ENCODE measurements around the gene C20orf202.
A peak's percentile ranks its signal among the peaks of the same experiment; 100 is the strongest.

Gene C20orf202

DNA sequence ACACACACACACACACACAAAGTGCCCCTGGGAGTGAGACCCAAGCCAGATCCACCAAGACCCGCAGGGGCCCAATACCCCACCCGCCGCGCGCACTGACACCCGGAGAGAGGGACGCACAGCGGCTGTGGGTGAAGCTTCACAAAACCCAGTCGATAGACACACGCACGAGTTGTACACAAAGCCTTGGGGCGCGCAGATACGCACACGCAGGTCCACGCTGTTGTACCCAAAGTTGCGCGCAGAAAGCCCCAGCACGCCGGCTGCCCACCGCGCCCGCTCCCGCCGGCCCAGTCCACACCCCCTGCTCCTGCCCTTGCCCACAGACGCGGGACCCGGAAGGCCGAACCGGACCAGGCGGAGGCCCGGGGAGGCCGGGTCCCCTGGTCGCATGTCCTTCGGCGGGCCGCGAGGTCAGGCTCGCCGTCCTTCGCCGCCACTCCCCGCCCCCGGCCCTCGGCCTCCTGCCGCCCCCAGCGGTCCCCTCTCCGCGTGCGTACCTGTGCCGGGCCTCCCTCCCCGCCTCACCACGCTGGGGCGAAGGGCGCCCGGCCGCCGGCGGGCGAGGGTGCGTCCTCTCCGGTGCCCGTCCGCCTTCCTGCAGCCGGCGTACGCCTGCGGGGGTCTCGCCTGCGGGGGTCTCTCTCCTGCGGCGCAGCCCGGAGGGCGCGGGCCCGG lies 18.5 kb upstream of the C20orf202 start, which contains the start of gene TMEM74B:
TMEM74B (minus strand) TSS at position 344 of the 678 bp plus-strand sequence. CDS start 1,180 bp downstream, outside the sequence.
- no peak for DNase-seq

- no peak for DNase-seq
These were observed 17.9 kb upstream of the C20orf202 start for GRCh38 chr20:1185316-1185741.

DNA sequence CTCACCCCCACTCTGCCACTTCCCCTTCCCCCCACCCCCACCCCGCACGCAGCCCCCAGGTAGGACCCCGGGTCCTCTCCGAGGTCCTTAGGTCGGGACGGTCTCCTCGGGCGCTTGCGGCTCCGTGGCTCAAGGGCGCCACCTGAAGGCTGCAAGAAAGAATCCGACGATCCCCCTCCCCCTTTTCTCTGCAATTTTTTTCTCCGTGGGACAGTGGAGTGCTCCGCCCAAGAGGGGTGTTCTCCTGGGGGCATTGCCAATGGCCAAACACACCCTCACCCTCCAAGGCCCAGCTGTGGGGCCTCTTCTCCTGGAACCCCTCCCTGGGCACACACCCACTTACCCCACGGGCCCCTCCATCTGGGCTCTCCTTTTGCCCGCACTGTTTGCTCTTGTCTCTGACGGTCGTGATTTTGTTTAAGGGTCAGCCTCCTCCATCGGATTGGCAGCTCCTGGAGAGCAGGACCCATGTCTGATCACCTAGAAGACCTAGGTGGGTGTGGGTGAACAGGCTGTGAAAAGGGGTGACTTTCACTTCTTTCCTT lies 17.4 kb upstream of the C20orf202 start:
- DNase-seq = peak; percentile 40 to 62

DNA sequence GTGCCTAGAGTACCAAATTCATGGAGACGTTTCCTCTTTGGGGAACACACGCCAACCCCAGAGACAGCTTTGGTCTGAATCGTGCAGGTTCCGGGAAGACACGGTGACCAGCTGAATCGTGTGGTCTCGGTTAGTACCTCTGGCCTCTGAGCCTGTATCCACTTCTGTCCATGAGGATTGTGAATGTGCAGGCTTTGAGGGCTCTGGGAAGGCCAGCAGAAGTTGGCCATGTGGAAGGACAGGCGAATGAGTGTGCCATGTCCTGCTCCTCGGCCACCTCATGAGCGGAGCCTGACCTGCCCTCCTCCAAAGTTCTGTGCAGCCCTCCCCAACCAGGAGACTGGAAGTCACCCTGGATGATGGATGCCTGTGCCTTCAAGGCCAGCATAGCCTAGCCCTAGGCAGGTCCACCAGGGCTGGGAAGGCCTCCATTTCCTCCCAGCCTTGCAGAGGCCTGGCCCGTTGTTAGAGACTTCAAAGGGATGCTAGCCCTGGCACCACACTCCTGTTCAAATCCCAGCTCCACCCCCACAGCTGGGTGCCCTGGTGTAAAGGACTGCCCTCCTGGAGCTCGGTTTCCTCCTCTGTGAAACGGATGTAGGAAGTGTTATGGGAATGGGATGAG lies 16.8 kb upstream of the C20orf202 start:
- DNase-seq = no peak

DNA sequence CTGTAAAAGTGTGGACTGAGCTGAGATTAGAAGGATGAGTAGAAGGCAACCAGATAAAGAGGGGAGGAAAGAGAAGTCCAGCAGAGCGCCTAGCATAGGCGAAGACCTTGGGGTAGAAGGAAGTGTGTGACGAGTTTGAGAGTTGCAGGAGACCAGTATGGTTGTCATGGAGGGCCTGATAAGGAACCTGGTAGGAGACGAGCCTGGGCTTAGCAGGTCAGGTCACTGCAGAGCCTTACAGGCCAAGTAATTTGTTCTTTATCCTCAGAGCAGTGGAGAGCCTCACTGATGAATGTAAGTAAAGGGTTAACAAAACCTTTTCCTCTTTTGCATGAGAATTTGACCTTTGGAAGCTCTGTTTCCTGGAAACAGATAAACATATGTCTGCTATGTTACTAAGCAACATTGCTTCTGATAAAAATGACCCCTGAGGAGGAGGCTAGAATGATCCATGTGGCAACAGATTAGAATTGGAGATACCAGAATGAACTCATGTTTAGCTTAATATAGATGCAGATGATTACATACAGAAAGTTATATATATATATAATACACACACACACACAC lies 15.6 kb upstream of the C20orf202 start:
- DNase-seq = no peak

DNA sequence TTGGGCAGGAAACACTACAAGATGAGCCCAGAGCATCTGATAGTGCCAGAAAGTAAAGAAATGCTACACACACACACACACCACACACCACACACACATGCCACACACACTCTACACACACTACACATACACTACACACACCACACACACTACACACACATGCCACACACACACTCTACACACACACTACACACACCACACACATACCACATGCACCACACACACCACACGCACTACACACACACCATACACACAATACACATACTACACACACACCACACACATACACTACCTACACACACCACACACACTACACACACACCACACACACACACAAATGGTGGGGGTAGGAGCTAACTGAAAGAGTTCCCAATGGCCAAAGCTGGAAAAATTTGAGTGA lies 14.9 kb upstream of the C20orf202 start:
- no peak for DNase-seq

DNA sequence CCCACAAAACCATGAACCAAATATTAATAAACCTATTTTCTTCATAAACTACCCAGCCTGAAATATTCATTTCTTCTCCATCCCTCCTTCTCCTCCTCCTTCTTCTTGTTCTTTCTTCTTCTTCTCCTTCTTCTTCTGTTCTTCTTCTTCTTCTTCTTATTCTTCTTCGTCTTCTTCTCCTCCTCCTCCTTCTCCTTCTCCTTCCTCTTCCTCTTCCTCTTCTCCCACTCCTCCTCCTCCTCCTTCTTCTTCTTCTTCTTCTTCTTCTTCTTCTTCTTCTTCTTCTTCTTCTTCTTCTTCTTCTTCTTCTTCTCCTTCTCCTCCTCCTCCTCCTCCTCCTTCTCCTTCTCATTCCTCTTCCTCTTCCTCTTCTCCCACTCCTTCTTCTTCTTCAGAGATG lies 13.4 kb upstream of the C20orf202 start:
- no peak for DNase-seq

GRCh38 chr20:1190847-1191246 lies 12.4 kb upstream of the C20orf202 start:
- no peak for DNase-seq

DNA sequence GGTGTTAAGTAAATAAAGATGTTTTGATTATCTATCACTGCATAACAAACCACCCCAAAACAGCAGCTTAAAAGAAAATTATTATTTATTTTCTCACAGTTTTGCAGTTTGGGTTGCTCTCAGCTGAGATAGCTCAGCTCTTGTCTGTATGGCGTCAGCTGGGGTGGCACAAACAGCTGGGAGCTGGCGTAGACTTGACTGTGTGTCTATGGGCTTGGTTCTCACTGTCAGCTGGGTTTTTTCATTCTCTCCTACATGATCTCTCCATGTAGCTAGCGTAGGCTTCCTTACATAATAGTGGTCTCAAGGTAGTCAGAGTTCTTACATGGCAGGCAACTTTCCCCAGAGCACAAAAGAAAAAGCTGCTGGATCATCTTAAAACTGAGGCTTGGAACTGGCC lies 12.0 kb upstream of the C20orf202 start:
- DNase-seq = no peak

GRCh38 chr20:1195226-1195625 lies 8.0 kb upstream of the C20orf202 start:
- no peak for DNase-seq

- DNase-seq = no peak
These were observed 6.6 kb upstream of the C20orf202 start for GRCh38 chr20:1196634-1197033.

- DNase-seq = no peak
These were observed 5.5 kb upstream of the C20orf202 start for GRCh38 chr20:1197801-1198200.

GRCh38 chr20:1198751-1199150 lies 4.5 kb upstream of the C20orf202 start:
- no peak for DNase-seq

GRCh38 chr20:1199212-1199873 lies 3.9 kb upstream of the C20orf202 start:
- DNase-seq = no peak

- no peak for DNase-seq
These were observed 3.3 kb upstream of the C20orf202 start for GRCh38 chr20:1199964-1200363.

GRCh38 chr20:1203630-1204029 lies 376 bp downstream of the C20orf202 start:
- DNase-seq = no peak

DNA sequence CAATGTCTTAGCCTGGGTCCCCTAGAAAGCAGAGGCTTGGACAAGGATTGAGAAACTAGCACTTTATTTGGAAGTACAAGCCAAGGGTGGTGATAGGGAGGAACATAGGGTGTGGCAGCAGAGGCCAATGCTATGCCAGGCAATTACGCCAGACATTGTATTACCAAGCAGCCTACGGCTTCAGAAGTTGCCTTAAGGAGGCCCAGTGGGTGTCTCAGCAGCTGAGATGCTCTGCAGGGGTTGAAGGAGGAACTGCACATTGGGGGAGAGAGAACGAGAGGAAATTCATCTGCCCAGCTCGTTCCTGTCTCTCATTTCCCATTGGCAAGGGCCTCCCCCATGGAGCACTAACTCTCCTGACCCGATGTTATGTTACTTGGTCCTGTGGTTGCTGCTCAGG lies 859 bp downstream of the C20orf202 start:
- no peak for DNase-seq

GRCh38 chr20:1204576-1204975 lies 1.3 kb downstream of the C20orf202 start:
- DNase-seq = no peak

DNA sequence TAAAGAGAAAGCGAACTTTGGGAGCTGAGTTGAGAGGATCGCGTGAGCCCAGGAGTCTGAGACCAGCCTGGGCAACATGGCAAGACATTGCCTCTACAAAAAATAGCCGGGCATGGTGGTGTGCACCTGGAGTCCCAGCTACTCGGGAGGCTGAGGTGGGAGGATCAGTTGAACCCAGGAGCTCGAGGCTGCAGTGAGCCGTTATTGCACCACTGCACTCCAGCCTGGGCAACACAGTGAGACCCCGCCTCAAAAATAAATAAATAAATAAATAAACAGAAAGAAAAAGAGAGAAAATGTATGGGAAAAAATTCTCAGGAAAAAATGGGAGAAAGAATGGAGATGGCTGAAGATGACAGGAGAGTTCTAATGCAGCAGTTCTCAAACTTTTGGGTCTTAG lies 2.5 kb downstream of the C20orf202 start:
- DNase-seq = no peak

GRCh38 chr20:1206366-1207148 lies 3.3 kb downstream of the C20orf202 start:
- DNase-seq = no peak

DNA sequence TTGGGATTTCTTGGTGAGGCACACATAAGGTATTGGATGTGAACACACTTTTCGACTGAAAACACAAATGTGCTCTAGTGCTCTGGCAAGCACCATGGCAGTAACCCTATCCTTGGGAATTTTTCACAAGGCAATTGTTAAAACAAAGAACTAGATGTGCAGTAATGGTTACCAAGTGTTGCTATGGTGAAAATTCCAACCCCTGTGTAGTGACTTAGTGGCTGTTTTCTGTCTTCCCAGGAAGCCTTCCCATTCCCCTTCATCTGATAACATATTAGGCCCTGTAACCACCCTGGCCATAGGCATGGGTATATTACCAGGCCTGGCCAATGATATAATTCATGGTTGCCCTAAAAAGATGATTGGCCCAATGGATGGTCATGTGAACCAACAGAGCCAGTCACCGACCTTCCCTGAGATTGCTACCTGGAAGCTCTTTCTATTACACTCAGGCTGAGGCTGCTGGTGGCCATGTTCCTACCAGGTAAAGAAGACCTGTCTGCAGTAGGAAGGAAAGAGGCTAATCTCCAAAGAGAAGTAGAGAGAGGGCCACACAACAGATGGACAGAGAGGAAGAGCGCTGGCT lies 4.1 kb downstream of the C20orf202 start:
- DNase-seq = no peak
